Body of pancreas (tissue), 4 donors: ENCODE results near the gene FBXW12.

Experiments
- POLR2A ChIP-seq, 3 donors: fragments of 450-650 bp; IDR thresholded peaks; one replicate each; pipeline ENCODE4 v1.6.1; 2016; ENCODE audit warnings: antibody characterized with exemption in 3 of 3, mild to moderate bottlenecking in 2 of 3
- TF ChIP-seq, protein P1 (sequence below), 7 experiments: fragments of 450-650 bp in 4 of 7; fragments of 200-600 bp in 3 of 7; sonication (generic) in 3 of 7; IDR thresholded peaks; one replicate each; pipeline ENCODE4 v1.5.1; 2016 to 2019; ENCODE audit warnings: antibody characterized with exemption in 7 of 7

DNA sequence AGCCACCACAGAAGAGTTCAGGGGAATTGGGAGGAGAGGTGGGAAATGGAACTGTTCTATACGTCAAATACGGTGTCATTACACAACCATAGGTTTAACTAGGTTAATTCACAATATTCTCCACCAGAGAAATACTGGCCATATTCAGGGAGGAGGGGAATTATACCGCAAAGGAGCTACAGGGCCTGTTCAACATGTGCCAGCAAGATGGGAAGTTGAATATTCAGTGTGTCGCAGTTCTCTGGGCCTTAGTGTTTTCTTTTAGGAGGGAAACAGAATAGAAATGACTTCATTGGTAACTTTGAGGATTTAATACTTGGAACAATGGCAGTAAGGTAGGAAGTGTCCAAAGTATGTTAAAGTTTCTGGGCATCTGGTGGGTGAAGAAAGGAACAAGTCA is 18.0 kb upstream of the FBXW12 start:
- TF ChIP-seq, protein P1, sequence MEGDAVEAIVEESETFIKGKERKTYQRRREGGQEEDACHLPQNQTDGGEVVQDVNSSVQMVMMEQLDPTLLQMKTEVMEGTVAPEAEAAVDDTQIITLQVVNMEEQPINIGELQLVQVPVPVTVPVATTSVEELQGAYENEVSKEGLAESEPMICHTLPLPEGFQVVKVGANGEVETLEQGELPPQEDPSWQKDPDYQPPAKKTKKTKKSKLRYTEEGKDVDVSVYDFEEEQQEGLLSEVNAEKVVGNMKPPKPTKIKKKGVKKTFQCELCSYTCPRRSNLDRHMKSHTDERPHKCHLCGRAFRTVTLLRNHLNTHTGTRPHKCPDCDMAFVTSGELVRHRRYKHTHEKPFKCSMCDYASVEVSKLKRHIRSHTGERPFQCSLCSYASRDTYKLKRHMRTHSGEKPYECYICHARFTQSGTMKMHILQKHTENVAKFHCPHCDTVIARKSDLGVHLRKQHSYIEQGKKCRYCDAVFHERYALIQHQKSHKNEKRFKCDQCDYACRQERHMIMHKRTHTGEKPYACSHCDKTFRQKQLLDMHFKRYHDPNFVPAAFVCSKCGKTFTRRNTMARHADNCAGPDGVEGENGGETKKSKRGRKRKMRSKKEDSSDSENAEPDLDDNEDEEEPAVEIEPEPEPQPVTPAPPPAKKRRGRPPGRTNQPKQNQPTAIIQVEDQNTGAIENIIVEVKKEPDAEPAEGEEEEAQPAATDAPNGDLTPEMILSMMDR (IDR thresholded peaks at IDR 0.05): no peak
- no peak for TF ChIP-seq POLR2A (IDR thresholded peaks at IDR 0.05)
